SJCRH30 (cell line): ENCODE results near the gene ADAMTS18. TPM values are rescaled to one million over a fixed set of nuclear protein-coding genes. Genes with fewer than 3 reads are reported as not detected.

Experiments
- DNase-seq, 2 experiments: peaks; one replicate each; pipeline ENCODE4 v3.0.0-alpha.2; 2015 to 2020
- H3K27ac ChIP-seq: fragments of 250-450 bp; sonication (Bioruptor Pico); 2 replicates; pipeline ENCODE4 v1.5.1; 2020; ENCODE audit warnings: mild to moderate bottlenecking, moderate library complexity
- H3K27me3 ChIP-seq: fragments of 250-450 bp; sonication (Bioruptor Pico); 2 replicates; pipeline ENCODE4 v1.5.1; 2020; ENCODE audit warnings: mild to moderate bottlenecking, moderate library complexity
- H3K36me3 ChIP-seq: fragments of 250-450 bp; sonication (Bioruptor Pico); 2 replicates; pipeline ENCODE4 v1.5.1; 2020; ENCODE audit warnings: mild to moderate bottlenecking, moderate library complexity
- H3K4me1 ChIP-seq: fragments of 250-450 bp; sonication (Bioruptor Pico); 2 replicates; pipeline ENCODE4 v1.5.1; 2020; ENCODE audit warnings: mild to moderate bottlenecking, moderate library complexity
- H3K4me3 ChIP-seq: fragments of 250-450 bp; sonication (Bioruptor Pico); 2 replicates; pipeline ENCODE4 v1.5.1; 2020; ENCODE audit warnings: mild to moderate bottlenecking, moderate library complexity
- H3K9me3 ChIP-seq: fragments of 250-450 bp; sonication (Bioruptor Pico); replicated peaks from 2 replicates; pipeline ENCODE4 v1.5.1; 2020; ENCODE audit warnings: mild to moderate bottlenecking, moderate library complexity
- total RNA-seq: library from RNA; depleted of rRNA; stranded (reverse); fragments of >200 nt; shearing (Covaris generic); gene quantifications from 2 replicates; pipeline ENCODE4 v1.2.3, GENCODE V29; 2014

Gene ADAMTS18
- total RNA-seq, 1 experiment from 2014 or later: 0.16 TPM

- Histone ChIP-seq H3K27me3 (no peaks in the 10 kb centered on the region), H3K9me3 (no peaks in the 10 kb centered on the region), H3K36me3 (no peaks in the 10 kb centered on the region), H3K27ac (no peak overlapping the region), H3K4me1 (no peaks in the 10 kb centered on the region), H3K4me3 (no peak overlapping the region)
- DNase-seq: no peak
Measured at GRCh38 chr16:77386831-77387814, 47.7 kb downstream of the ADAMTS18 start.

GRCh38 chr16:77385481-77385880, 49.4 kb downstream of the ADAMTS18 start:
- no peaks in the 10 kb centered on the region for H3K9me3 ChIP-seq

DNA sequence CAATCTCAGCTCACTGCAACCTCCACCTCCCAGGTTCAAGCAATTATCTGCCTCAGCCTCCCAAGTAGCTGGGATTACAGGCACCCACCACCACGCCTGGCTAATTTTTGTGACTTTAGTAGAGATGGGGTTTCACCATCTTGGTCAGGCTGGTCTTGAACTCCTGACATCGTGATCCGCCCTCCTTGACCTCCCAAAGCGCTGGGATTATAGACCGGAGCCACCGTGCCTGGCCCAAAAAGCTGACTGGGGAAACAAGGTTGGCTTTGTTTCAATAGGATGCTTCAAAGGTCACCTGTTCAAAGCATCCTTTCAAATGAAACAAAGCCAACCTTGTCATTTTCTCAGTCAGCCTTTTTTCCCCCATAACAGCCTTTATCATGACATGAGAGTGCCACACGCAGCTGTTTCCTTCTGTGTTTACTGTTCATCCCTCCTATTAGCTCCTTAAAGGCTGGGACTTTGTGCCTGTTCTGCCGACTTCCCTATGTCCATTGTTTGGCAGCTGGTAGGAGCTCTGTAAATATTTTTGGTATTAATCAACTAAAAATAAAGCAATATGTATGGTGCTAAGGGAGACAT, 51.1 kb downstream of the ADAMTS18 start:
- H3K4me3 ChIP-seq: no peak overlapping the region
- H3K4me1 ChIP-seq: no peaks in the 10 kb centered on the region
- no peaks in the 10 kb centered on the region for H3K27me3 ChIP-seq
- no peak overlapping the region for H3K27ac ChIP-seq
- H3K9me3 ChIP-seq: no peaks in the 10 kb centered on the region
- peak; percentile 7 to 59 for DNase-seq
- H3K36me3 ChIP-seq: no peaks in the 10 kb centered on the region

More at GRCh38 chr16:77385481-77385880, 49.4 kb downstream of the ADAMTS18 start:
- peak; percentile 35 to 46 for DNase-seq
- Histone ChIP-seq H3K27ac (no peak overlapping the region), H3K27me3 (no peaks in the 10 kb centered on the region), H3K4me1 (no peaks in the 10 kb centered on the region), H3K4me3 (no peak overlapping the region), H3K36me3 (no peaks in the 10 kb centered on the region)

- H3K4me3 ChIP-seq: no peak overlapping the region
- no peaks in the 10 kb centered on the region for H3K9me3 ChIP-seq
- H3K36me3 ChIP-seq: no peaks in the 10 kb centered on the region
- H3K4me1 ChIP-seq: no peaks in the 10 kb centered on the region
- no peak overlapping the region for H3K27ac ChIP-seq
- no peak for DNase-seq
- H3K27me3 ChIP-seq: no peaks in the 10 kb centered on the region
Measured at GRCh38 chr16:77376358-77376757, 58.5 kb downstream of the ADAMTS18 start.

GRCh38 chr16:77375396-77375795, 59.4 kb downstream of the ADAMTS18 start:
- DNase-seq: no peak
- Histone ChIP-seq H3K4me3 (no peak overlapping the region), H3K9me3 (no peaks in the 10 kb centered on the region), H3K27me3 (no peaks in the 10 kb centered on the region), H3K4me1 (no peaks in the 10 kb centered on the region), H3K27ac (no peak overlapping the region), H3K36me3 (no peaks in the 10 kb centered on the region)

DNA sequence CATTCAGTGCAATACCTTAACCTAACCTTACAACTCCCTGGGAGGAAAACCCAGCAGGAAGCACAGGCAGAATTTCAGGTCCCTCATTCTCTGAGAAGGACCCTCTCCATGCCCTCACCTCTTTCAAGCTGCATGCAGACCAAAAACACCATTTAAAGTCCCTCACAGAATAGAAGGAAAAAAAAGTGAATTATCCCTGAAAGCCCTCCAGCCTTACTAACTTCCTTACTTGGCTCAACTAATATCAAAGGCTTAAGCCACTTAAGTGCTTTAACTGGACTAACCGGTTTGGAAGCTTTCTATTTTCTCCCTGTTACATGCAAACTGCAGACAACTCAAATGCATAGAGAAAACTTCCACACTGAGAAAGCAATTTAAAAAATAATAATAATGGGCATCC, 60.5 kb downstream of the ADAMTS18 start:
- no peak for DNase-seq
- no peak overlapping the region for H3K4me3 ChIP-seq
- H3K9me3 ChIP-seq: no peaks in the 10 kb centered on the region

DNA sequence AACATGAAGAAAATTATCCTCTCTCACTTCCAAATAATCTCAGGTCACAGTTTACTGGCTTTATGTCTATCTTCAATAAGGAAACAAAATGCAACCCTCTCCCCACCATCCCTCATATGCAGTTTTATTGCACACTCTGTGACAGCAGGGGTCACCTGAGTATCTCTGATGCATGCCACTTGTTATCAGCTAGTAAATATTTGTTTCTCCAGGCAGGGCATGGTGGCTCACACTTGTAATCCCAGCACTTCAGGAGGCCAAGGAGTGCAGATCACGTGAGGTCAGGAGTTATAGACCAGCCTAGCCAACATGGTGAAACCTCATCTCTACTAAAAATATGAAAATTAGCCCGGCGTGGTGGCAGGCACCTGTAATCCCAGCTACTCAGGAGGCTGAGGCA, 61.1 kb downstream of the ADAMTS18 start:
- Histone ChIP-seq H3K9me3 (no peaks in the 10 kb centered on the region), H3K27ac (no peak overlapping the region), H3K27me3 (no peaks in the 10 kb centered on the region), H3K36me3 (no peaks in the 10 kb centered on the region), H3K4me1 (no peaks in the 10 kb centered on the region), H3K4me3 (no peak overlapping the region)
- DNase-seq: no peak

More for the DNA sequence above, 60.5 kb downstream of the ADAMTS18 start:
- no peaks in the 10 kb centered on the region for H3K27me3 ChIP-seq
- H3K36me3 ChIP-seq: no peaks in the 10 kb centered on the region
- H3K27ac ChIP-seq: no peak overlapping the region
- H3K4me1 ChIP-seq: no peaks in the 10 kb centered on the region

GRCh38 chr16:77364770-77365169, 70.1 kb downstream of the ADAMTS18 start:
- Histone ChIP-seq H3K27ac (no peak overlapping the region), H3K4me3 (no peak overlapping the region), H3K4me1 (no peaks in the 10 kb centered on the region), H3K9me3 (no peaks in the 10 kb centered on the region), H3K27me3 (no peaks in the 10 kb centered on the region), H3K36me3 (no peaks in the 10 kb centered on the region)
- peak; percentile 2 to 13 for DNase-seq

DNA sequence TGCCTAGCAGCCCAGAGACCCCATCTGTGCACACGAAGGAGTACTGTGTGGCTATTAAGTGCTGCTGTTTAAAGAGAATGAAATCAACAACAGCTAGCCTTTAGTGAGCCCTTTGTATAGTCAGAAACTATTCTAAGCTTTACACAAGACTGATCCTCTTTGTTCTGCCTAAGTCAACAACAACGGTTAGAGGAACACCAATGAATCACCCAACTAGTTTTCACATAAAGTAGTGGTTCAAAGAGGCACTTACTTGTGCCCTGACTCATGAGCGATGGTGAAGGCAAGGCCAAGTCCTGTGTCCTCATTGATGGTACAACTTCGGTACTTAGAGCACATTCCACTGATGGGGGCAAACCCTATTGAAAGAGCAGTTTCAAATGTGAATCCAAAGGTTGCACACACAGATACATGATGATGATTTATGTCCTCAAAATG, 75.8 kb downstream of the ADAMTS18 start:
- Histone ChIP-seq H3K4me3 (no peak overlapping the region), H3K27me3 (no peaks in the 10 kb centered on the region), H3K27ac (no peak overlapping the region), H3K9me3 (no peaks in the 10 kb centered on the region), H3K36me3 (no peaks in the 10 kb centered on the region), H3K4me1 (no peaks in the 10 kb centered on the region)
- DNase-seq: no peak

DNA sequence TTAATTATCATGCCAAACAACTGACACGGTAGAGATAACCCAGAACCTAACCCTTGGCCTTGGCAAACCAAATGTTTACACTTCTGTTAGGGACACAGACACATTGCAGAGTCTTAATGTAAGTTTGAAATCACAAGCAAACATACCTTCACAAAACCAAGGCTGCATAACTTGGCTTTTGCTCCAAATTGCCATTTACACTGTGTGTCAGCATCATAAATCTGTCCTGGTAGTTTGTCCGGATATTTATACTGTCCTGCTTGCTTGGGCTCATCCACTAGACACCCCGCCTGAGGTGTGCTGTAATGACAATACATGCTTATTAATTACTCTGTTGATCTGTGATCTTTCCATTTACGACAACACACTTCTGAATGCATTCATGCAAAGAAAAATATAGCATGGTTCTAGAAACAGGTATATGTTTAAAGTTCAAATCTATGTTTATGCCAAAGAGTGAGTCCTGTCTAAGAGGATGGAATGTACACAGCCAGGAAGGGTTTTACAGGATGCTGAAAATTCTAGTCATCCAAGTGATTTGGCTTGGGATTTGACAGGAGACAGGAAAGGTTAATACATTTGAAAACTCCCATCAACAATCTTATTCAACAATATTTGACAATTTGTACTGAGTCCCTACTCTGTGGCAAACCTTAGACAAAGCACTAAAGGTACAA, 81.1 kb downstream of the ADAMTS18 start:
- Histone ChIP-seq H3K4me3 (no peak overlapping the region), H3K36me3 (no peaks in the 10 kb centered on the region), H3K4me1 (no peaks in the 10 kb centered on the region), H3K27ac (no peak overlapping the region), H3K9me3 (no peaks in the 10 kb centered on the region), H3K27me3 (no peaks in the 10 kb centered on the region)
- no peak for DNase-seq

DNA sequence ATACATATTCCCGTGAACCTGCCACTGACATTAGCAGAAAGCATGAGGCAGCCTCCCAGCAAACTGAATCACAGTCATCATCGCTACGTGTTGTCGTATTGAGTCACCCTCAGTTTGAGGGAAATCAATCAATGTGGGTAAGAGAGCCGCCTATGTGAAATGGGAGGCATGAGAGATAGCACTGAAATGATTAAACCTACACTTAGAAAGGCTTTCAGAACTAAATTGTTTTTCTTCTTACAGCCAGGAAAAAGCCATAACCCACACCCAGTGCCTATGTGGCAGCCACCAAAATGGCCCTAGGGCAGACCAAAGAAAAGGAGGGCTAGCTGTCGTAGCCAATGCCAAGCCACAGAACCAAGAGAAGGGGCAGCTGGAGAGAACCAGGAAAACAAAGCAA, 90.5 kb downstream of the ADAMTS18 start:
- no peak for DNase-seq
- H3K4me1 ChIP-seq: no peaks in the 10 kb centered on the region
- H3K4me3 ChIP-seq: no peak overlapping the region
- H3K27ac ChIP-seq: no peak overlapping the region
- H3K27me3 ChIP-seq: no peaks in the 10 kb centered on the region
- no peaks in the 10 kb centered on the region for H3K36me3 ChIP-seq
- no peaks in the 10 kb centered on the region for H3K9me3 ChIP-seq

- Histone ChIP-seq H3K27me3 (no peaks in the 10 kb centered on the region), H3K27ac (no peak overlapping the region), H3K36me3 (no peaks in the 10 kb centered on the region), H3K4me3 (no peak overlapping the region), H3K4me1 (no peaks in the 10 kb centered on the region), H3K9me3 (no peaks in the 10 kb centered on the region)
- no peak for DNase-seq
Measured at GRCh38 chr16:77336637-77337036, 98.2 kb downstream of the ADAMTS18 start.

DNA sequence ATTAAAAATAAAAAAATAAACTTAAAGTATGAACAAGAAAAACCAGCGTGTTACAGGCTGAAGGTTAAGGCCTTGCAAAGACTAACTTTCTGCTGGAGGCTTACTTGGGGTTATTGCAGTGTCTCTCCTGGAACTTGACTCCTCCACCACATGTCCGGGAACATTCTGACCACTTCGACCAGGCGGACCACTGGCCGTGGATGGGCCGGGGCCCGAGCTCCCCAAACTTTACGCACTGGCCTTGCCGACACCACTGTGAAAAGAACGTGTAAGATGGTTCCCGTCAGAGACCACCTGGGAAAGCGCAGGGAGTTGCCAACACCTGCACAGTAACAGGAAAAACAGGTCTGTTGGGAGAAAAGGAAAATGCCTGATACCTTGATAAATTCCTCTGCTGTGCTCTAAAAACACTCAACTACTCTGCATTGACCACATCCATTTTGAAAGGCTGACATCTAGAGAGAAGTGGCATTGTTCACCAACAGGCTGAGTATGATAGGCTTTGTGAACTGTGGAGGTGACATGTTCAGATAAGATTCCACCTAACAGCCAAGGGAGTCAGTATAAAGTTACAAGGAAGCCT, 99.1 kb downstream of the ADAMTS18 start:
- no peaks in the 10 kb centered on the region for H3K9me3 ChIP-seq
- no peaks in the 10 kb centered on the region for H3K36me3 ChIP-seq
- no peak overlapping the region for H3K4me3 ChIP-seq
- DNase-seq: no peak
- H3K27me3 ChIP-seq: no peaks in the 10 kb centered on the region
- no peaks in the 10 kb centered on the region for H3K4me1 ChIP-seq
- no peak overlapping the region for H3K27ac ChIP-seq

DNA sequence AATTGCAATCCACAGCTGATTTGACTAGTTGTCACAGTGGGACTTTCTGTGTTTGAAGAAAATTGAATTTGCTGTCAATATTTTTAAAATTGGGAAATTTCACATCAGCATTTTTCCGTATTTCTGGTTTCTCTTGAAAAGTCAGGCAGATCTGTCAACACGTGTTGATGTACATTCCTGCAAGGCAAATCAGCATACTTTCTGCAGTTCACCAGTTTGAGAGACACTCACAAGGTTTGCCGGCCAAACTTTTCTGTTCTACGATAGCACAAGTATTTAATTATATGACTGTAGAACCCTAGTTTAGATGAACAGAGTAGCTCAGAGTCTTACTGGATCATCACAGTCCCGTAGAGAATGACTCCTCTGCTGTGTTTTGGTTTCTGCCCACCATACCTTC, 102.0 kb downstream of the ADAMTS18 start:
- Histone ChIP-seq H3K27me3 (no peaks in the 10 kb centered on the region), H3K9me3 (no peaks in the 10 kb centered on the region), H3K36me3 (no peaks in the 10 kb centered on the region), H3K4me1 (no peaks in the 10 kb centered on the region), H3K4me3 (no peak overlapping the region), H3K27ac (no peak overlapping the region)
- no peak for DNase-seq
